ENCODE measurements around the gene NTSR1.

GRCh38 chr20:62726716-62727583 is 18.3 kb downstream of the NTSR1 start:
- TF ChIP-seq CTCF (IDR thresholded peaks at IDR 0.05) (no peak), POLR2A (IDR thresholded peaks at IDR 0.05) (no peak)
